ENCODE measurements around the gene RSPRY1.

Gene RSPRY1

DNA sequence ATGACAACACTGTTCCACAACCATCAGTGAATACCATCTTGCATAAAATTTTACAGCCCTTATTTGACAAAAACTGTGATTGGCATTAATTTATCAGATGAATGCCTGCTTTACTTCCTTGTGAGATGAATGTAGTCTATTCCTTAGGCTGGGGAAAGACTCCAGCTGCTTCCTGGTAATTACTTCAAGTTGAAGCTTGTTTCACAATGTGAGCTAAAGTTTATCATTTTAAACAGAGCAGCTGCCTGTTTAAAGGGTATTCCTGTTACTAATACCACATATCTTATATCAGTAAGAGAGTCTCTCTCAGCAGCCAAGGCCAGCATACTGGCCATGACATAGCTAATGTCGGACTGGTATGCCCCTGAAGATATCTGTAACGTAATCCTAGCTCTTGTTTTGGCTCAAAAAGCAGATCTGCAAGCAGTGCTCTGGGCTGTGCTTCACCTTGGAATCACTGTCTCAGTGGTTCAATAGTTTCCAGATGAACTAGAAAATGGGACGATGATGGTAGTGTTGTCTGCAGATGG is 45.8 kb downstream of the RSPRY1 start:
- peaks cover 3% of the 10 kb centered on the region; the same call in 1 of the 2 replicates for H3K4me1 ChIP-seq (ENCODE audit: low read length)
- TF ChIP-seq EZH2 (optimal IDR thresholded peaks at IDR 0.05; ENCODE audit: low read depth, low read length), result no peak
- TF ChIP-seq, protein P1, sequence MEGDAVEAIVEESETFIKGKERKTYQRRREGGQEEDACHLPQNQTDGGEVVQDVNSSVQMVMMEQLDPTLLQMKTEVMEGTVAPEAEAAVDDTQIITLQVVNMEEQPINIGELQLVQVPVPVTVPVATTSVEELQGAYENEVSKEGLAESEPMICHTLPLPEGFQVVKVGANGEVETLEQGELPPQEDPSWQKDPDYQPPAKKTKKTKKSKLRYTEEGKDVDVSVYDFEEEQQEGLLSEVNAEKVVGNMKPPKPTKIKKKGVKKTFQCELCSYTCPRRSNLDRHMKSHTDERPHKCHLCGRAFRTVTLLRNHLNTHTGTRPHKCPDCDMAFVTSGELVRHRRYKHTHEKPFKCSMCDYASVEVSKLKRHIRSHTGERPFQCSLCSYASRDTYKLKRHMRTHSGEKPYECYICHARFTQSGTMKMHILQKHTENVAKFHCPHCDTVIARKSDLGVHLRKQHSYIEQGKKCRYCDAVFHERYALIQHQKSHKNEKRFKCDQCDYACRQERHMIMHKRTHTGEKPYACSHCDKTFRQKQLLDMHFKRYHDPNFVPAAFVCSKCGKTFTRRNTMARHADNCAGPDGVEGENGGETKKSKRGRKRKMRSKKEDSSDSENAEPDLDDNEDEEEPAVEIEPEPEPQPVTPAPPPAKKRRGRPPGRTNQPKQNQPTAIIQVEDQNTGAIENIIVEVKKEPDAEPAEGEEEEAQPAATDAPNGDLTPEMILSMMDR (IDR thresholded peaks at IDR 0.05; ENCODE audit: low read length), result no peak
- no peaks in the 10 kb centered on the region for H3F3A ChIP-seq (ENCODE audit: insufficient read depth, low read length)
- H3K27ac ChIP-seq (ENCODE audit: low read length), result no peak overlapping the region
- no peak overlapping the region for H3K4me3 ChIP-seq (ENCODE audit: low read length)
- H2AFZ ChIP-seq (ENCODE audit: low read length), result no peak overlapping the region
- no peak overlapping the region for H3K9ac ChIP-seq (ENCODE audit: low read length)
- H3K4me2 ChIP-seq (ENCODE audit: low read depth, low read length), result no peak overlapping the region
- no peak for DNase-seq
- H3K9me2 ChIP-seq (replicated peaks; ENCODE audit: insufficient read depth, low read length), result no peaks in the 10 kb centered on the region
- no peaks in the 10 kb centered on the region for H3K9me3 ChIP-seq (replicated peaks; ENCODE audit: insufficient read depth, low read length)
- no peaks in the 10 kb centered on the region for H3K27me3 ChIP-seq (replicated peaks; ENCODE audit: insufficient read depth, low read length)
- no peaks in the 10 kb centered on the region for H4K20me1 ChIP-seq (ENCODE audit: insufficient read depth, low read length)
- peaks cover 13% of the 10 kb centered on the region; the same call in 1 of the 2 replicates for H3K36me3 ChIP-seq (replicated peaks; ENCODE audit: insufficient read depth, low read length)
- no peaks in the 10 kb centered on the region for H3K79me2 ChIP-seq (ENCODE audit: low read length)

- Histone ChIP-seq H3K4me2 (ENCODE audit: low read depth, low read length) (no peak overlapping the region), H3F3A (ENCODE audit: insufficient read depth, low read length) (no peaks in the 10 kb centered on the region), H3K9me2 (replicated peaks; ENCODE audit: insufficient read depth, low read length) (no peaks in the 10 kb centered on the region), H4K20me1 (ENCODE audit: insufficient read depth, low read length) (no peaks in the 10 kb centered on the region), H3K27ac (ENCODE audit: low read length) (no peak overlapping the region), H2AFZ (ENCODE audit: low read length) (no peak overlapping the region), H3K9me3 (replicated peaks; ENCODE audit: insufficient read depth, low read length) (no peaks in the 10 kb centered on the region), H3K36me3 (replicated peaks; ENCODE audit: insufficient read depth, low read length) (peaks cover 17% of the 10 kb centered on the region), H3K4me1 (ENCODE audit: low read length) (peaks cover 3% of the 10 kb centered on the region; the same call in 1 of the 2 replicates), H3K27me3 (replicated peaks; ENCODE audit: insufficient read depth, low read length) (no peaks in the 10 kb centered on the region), H3K79me2 (ENCODE audit: low read length) (no peaks in the 10 kb centered on the region), H3K9ac (ENCODE audit: low read length) (no peak overlapping the region), H3K4me3 (ENCODE audit: low read length) (no peak overlapping the region)
- TF ChIP-seq EZH2phosphoT487 (IDR thresholded peaks at IDR 0.05; ENCODE audit: low read length) (no peak), EZH2 (optimal IDR thresholded peaks at IDR 0.05; ENCODE audit: low read depth, low read length) (no peak)
- TF ChIP-seq, protein P1 (IDR thresholded peaks at IDR 0.05; ENCODE audit: low read length), result no peak
- DNase-seq, result no peak
These were observed 48.0 kb downstream of the RSPRY1 start for GRCh38 chr16:57233944-57234706.

DNA sequence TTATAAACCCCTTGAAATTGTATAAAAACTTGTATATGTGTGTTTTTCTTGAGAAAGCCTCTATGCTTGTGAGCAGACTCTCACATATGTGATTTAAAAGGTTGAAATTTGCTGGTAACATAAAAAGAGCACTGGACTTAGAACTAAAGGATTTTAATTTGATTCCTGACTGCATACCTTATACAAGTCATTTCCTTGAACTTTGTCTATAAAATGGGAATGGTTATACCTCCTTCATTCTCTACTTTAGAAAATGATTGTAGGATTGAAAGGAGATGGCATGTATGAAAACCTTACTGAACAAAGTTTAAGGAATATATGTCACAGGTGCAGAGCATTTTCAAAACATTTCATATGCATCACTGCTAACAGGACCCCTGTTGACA is 48.6 kb downstream of the RSPRY1 start:
- Histone ChIP-seq H3K9me3 (replicated peaks; ENCODE audit: insufficient read depth, low read length) (no peaks in the 10 kb centered on the region), H3K27ac (ENCODE audit: low read length) (peak overlapping the region; percentile 2; the same call in 1 of the 2 replicates), H3F3A (ENCODE audit: insufficient read depth, low read length) (no peaks in the 10 kb centered on the region), H3K9ac (ENCODE audit: low read length) (no peak overlapping the region), H3K9me2 (replicated peaks; ENCODE audit: insufficient read depth, low read length) (no peaks in the 10 kb centered on the region), H3K27me3 (replicated peaks; ENCODE audit: insufficient read depth, low read length) (no peaks in the 10 kb centered on the region), H2AFZ (ENCODE audit: low read length) (no peak overlapping the region), H3K36me3 (replicated peaks; ENCODE audit: insufficient read depth, low read length) (peaks cover 21% of the 10 kb centered on the region), H3K4me2 (ENCODE audit: low read depth, low read length) (no peak overlapping the region), H3K4me3 (ENCODE audit: low read length) (no peak overlapping the region), H4K20me1 (ENCODE audit: insufficient read depth, low read length) (no peaks in the 10 kb centered on the region), H3K79me2 (ENCODE audit: low read length) (no peaks in the 10 kb centered on the region), H3K4me1 (ENCODE audit: low read length) (peaks cover 3% of the 10 kb centered on the region; the same call in 1 of the 2 replicates)
- DNase-seq, result no peak
- no peak for TF ChIP-seq EZH2 (optimal IDR thresholded peaks at IDR 0.05; ENCODE audit: low read depth, low read length)
- TF ChIP-seq, protein P1 (IDR thresholded peaks at IDR 0.05; ENCODE audit: low read length), result no peak
- TF ChIP-seq EZH2phosphoT487 (IDR thresholded peaks at IDR 0.05; ENCODE audit: low read length), result no peak

All from MM.1S (cell line).